Endothelial cell of umbilical vein (primary cell): Measurements from ENCODE around the gene MFAP2. TPM values are rescaled to one million over a fixed set of nuclear protein-coding genes. Genes with fewer than 3 reads are reported as not detected.
"Not testable (repeated sequence)": the region's sequence is repeated elsewhere in the genome, so short reads cannot be mapped to it uniquely, and the experiment has no call there.

Source experiments
- BruUV-seq: library from RNA; stranded (reverse); fragments of 400-500 nt; replicated peaks from 2 replicates; lab custom pipeline; 2021; lab: Mats Ljungman, UMichigan
- CTCF ChIA-PET: fragments of 300-600, 350-600 bp; sonication (Branson Sonifier 250); formaldehyde crosslinking; loops from one replicate; lab custom pipeline; 2021; ENCODE audit warnings: antibody characterized with exemption, inconsistent platforms; lab: Charles Lee
- POLR2A ChIA-PET: fragments of 300-600, 350-600 bp; sonication (Branson Sonifier 250); formaldehyde crosslinking; loops from one replicate; lab custom pipeline; 2021; ENCODE audit warnings: antibody characterized with exemption, inconsistent platforms; lab: Charles Lee
- DNase-seq: peaks from one replicate; pipeline ENCODE4 v3.0.0-alpha.2; 2011; ENCODE audit warnings: low read depth, low spot score
- FAIRE-seq: peaks from 2 replicates; lab custom pipeline; 2011; peaks lifted over from hg19 to GRCh38; lab: Jason Lieb, UNC
- H2AFZ ChIP-seq: 2 replicates; pipeline ENCODE4 v1.6.0; 2012; ENCODE audit warnings: low read depth, low read length, control low read depth, inconsistent platforms
- H3K27ac ChIP-seq: 2 replicates; pipeline ENCODE4 v1.5.1; 2011; ENCODE audit warnings: low read depth, mild to moderate bottlenecking, control low read depth, low read length, moderate library complexity; ENCODE audit not compliant: insufficient read depth
- H3K27me3 ChIP-seq, 2 experiments: 2 replicates each; pipeline versions ENCODE4 v1.6.0 to v1.6.1; 2011; ENCODE audit warnings: low read length in 2 of 2, mixed read lengths in 1 of 2; ENCODE audit not compliant: control insufficient read depth in 2 of 2, insufficient read depth in 2 of 2
- H3K36me3 ChIP-seq, 2 experiments: 2 replicates in 1 of 2; 3 replicates in 1 of 2; pipeline ENCODE4 v1.5.1; 2011; ENCODE audit warnings: low read length in 2 of 2, mild to moderate bottlenecking in 1 of 2, moderate library complexity in 1 of 2; ENCODE audit not compliant: control insufficient read depth in 2 of 2, insufficient read depth in 2 of 2; ENCODE audit errors: extremely low read depth in 1 of 2
- H3K4me1 ChIP-seq: 3 replicates; pipeline ENCODE4 v1.5.1; 2011; ENCODE audit warnings: mild to moderate bottlenecking, low read length; ENCODE audit not compliant: control insufficient read depth, insufficient read depth; ENCODE audit errors: extremely low read depth
- H3K4me2 ChIP-seq: 2 replicates; pipeline ENCODE4 v1.6.1; 2011; ENCODE audit warnings: low read length, control low read depth, mixed read lengths; ENCODE audit not compliant: insufficient read depth
- H3K4me3 ChIP-seq, 3 experiments: fragments of 200-600 bp in 1 of 3; sonication (generic), shearing (Covaris generic) in 1 of 3; replicated peaks in 1 of 3; 2 replicates each; pipeline ENCODE4 v1.5.1; 2011 to 2016; ENCODE audit warnings: control low read depth in 3 of 3, low read length in 3 of 3, mild to moderate bottlenecking in 2 of 3, inconsistent platforms in 1 of 3, low read depth in 1 of 3, moderate library complexity in 1 of 3; ENCODE audit not compliant: insufficient read depth in 1 of 3
- H3K79me2 ChIP-seq: 2 replicates; pipeline ENCODE4 v1.6.0; 2012; ENCODE audit warnings: low read length, inconsistent platforms; ENCODE audit not compliant: control insufficient read depth, insufficient read depth
- H3K9ac ChIP-seq: replicated peaks from 2 replicates; pipeline ENCODE3; 2011; ENCODE audit warnings: low read length, control low read depth; ENCODE audit not compliant: insufficient read depth; ENCODE audit errors: extremely low read depth
- H3K9me1 ChIP-seq: replicated peaks from 3 replicates; pipeline ENCODE4 v1.6.0; 2011; ENCODE audit warnings: mild to moderate bottlenecking, low read length; ENCODE audit not compliant: control insufficient read depth, insufficient read depth; ENCODE audit errors: extremely low read depth
- H3K9me3 ChIP-seq: replicated peaks from 2 replicates; pipeline ENCODE4 v1.5.1; 2012; ENCODE audit warnings: low read length, inconsistent platforms; ENCODE audit not compliant: control insufficient read depth, insufficient read depth
- H4K20me1 ChIP-seq: replicated peaks from 2 replicates; pipeline ENCODE3; 2011; ENCODE audit warnings: mild to moderate bottlenecking, low read length; ENCODE audit not compliant: control insufficient read depth, insufficient read depth; ENCODE audit errors: extremely low read depth
- EZH2 ChIP-seq: IDR thresholded peaks from 2 replicates; pipeline ENCODE4 v1.6.1; 2012; ENCODE audit warnings: borderline replicate concordance, low read depth, mild to moderate bottlenecking, moderate library complexity, low read length, inconsistent platforms; ENCODE audit not compliant: severe bottlenecking
- FOS ChIP-seq: IDR thresholded peaks from 2 replicates; pipeline ENCODE4 v1.6.1; 2011; ENCODE audit warnings: mild to moderate bottlenecking, low read length, moderate library complexity, borderline replicate concordance; ENCODE audit not compliant: insufficient read depth
- MYC ChIP-seq: IDR thresholded peaks from one replicate; pipeline ENCODE4 v1.6.1; 2011; ENCODE audit warnings: mild to moderate bottlenecking, low read depth, low read length
- dilution Hi-C: fragments of 300-500 bp; cut with MboI; formaldehyde crosslinking; loops from one replicate; pipeline ENCODE4 v1.15.0; 2019; ENCODE audit warnings: low sequenced_read_pairs; ENCODE audit not compliant: extremely low pct_ligation_motif_present
- intact Hi-C: fragments of 100-400 bp; cut with micrococcal nuclease; formaldehyde crosslinking; loops from one replicate; pipeline ENCODE4 v1.10.0; 2022
- polyA plus RNA-seq, 4 experiments: library from polyadenylated mRNA; depleted of rRNA in 3 of 4; stranded (reverse) in 3 of 4; unstranded in 1 of 4; fragments of >200 nt; gene quantifications; 2 replicates each; pipeline versions ENCODE4 v1.2.1 to v1.2.3, GENCODE V29; 2011 to 2012; ENCODE audit warnings: missing spikeins in 1 of 4
- total RNA-seq: library from RNA; stranded (reverse); gene quantifications from 2 replicates; pipeline ENCODE4 v1.2.3, GENCODE V29; 2021

MFAP2 gene
- total and polyA plus RNA-seq, 2 donors (not counting 3 experiments of a cell fraction or from before 2014, with no cell fraction given), result 37.9 to 138 TPM

GRCh38 chr1:16954579-16954978, 25.8 kb downstream of the MFAP2 start:
- intact Hi-C loops (loop anchor here (5.0 kb wide), 1 partner anchor 283 kb away; no protein-coding TSS in a partner anchor), dilution Hi-C loops (no loop called here)
- Histone ChIP-seq H3K4me3 (no peak overlapping the region), H3K27me3 (no peaks in the 10 kb centered on the region), H3K9ac (no peak overlapping the region), H4K20me1 (no peaks in the 10 kb centered on the region), H3K4me1 (no peaks in the 10 kb centered on the region), H3K4me2 (no peak overlapping the region), H3K79me2 (no peaks in the 10 kb centered on the region), H2AFZ (no peak overlapping the region), H3K27ac (no peak overlapping the region), H3K36me3 (no peaks in the 10 kb centered on the region), H3K9me1 (no peaks in the 10 kb centered on the region), H3K9me3 (no peaks in the 10 kb centered on the region)
- DNase-seq, result no peak
- ChIA-PET CTCF (interaction anchor here (1.4 kb wide), 1 partner anchor 91 kb away, joined by 4 read pairs; no protein-coding TSS in a partner anchor), POLR2A (no interaction called here)
- TF ChIP-seq MYC, result no peak
- TF ChIP-seq EZH2, result no peak
- TF ChIP-seq FOS, result no peak
- no peak for FAIRE-seq
- no TSS peak for BruUV-seq

- H3K4me2 ChIP-seq, H3K4me3 ChIP-seq, H3K36me3 ChIP-seq, DNase-seq, dilution Hi-C loops, H3K27ac ChIP-seq, H4K20me1 ChIP-seq, H2AFZ ChIP-seq, H3K27me3 ChIP-seq, H3K9me1 ChIP-seq, H3K9me3 ChIP-seq, H3K4me1 ChIP-seq, BruUV-seq, H3K79me2 ChIP-seq, FAIRE-seq, H3K9ac ChIP-seq: not testable (repeated sequence)
- POLR2A ChIA-PET, result interaction anchor here (0.7 kb wide), 1 partner anchor 92 kb away, joined by 3 read pairs; no protein-coding TSS in a partner anchor
- CTCF ChIA-PET, result interaction anchor here (0.7 to 5.5 kb wide), 29 partner anchors 8 to 511 kb away, joined by 3 to 85 read pairs (median 5); partner anchors contain the start of genes NBPF1 and NECAP2
- intact Hi-C loops, result loop anchor here (5.0 kb wide), 1 partner anchor 285 kb away; no protein-coding TSS in a partner anchor
These were observed 28.0 kb downstream of the MFAP2 start for GRCh38 chr1:16952376-16952775.

- FAIRE-seq, result peak; percentile 68
- CTCF ChIA-PET, result interaction anchor here (1.4 to 5.5 kb wide), 3 partner anchors 11 to 328 kb away, joined by 3 to 85 read pairs (median 14); no protein-coding TSS in a partner anchor
- H3K4me3 ChIP-seq, H3K9me1 ChIP-seq, POLR2A ChIA-PET, BruUV-seq, H3K4me2 ChIP-seq, H3K79me2 ChIP-seq, H4K20me1 ChIP-seq, H3K9me3 ChIP-seq, DNase-seq, intact Hi-C loops, H3K4me1 ChIP-seq, H2AFZ ChIP-seq, dilution Hi-C loops, H3K27ac ChIP-seq, H3K36me3 ChIP-seq, H3K27me3 ChIP-seq, H3K9ac ChIP-seq: not testable (repeated sequence)
These were observed 31.4 kb downstream of the MFAP2 start for GRCh38 chr1:16949026-16949425.
